ENCODE measurements around the gene SACM1L.

SACM1L gene

GRCh38 chr3:45771166-45771775 is 82.1 kb downstream of the SACM1L start:
- ATAC-seq = no peak
- TF ChIP-seq ESRRG (CRISPR knock-in tag; IDR thresholded peaks at IDR 0.05) (no peak), GLIS3 (CRISPR knock-in tag; IDR thresholded peaks at IDR 0.05) (no peak), ARNTL (CRISPR knock-in tag; IDR thresholded peaks at IDR 0.05; ENCODE audit: borderline replicate concordance, low read depth) (no peak), TCF4 (CRISPR knock-in tag; IDR thresholded peaks at IDR 0.05; ENCODE audit: borderline replicate concordance) (no peak), ISL1 (CRISPR knock-in tag; IDR thresholded peaks at IDR 0.05) (no peak), PATZ1 (CRISPR knock-in tag; IDR thresholded peaks at IDR 0.05; ENCODE audit: borderline replicate concordance) (no peak), ZC3H10 (CRISPR knock-in tag; IDR thresholded peaks at IDR 0.05) (no peak), CREB5 (CRISPR knock-in tag; IDR thresholded peaks at IDR 0.05; ENCODE audit: low read depth) (no peak), ZNF70 (CRISPR knock-in tag; IDR thresholded peaks at IDR 0.05) (no peak), ZNF565 (CRISPR knock-in tag; conservative IDR thresholded peaks at IDR 0.05; ENCODE audit: low read depth) (no peak), TOX (CRISPR knock-in tag; IDR thresholded peaks at IDR 0.05; ENCODE audit: borderline replicate concordance) (no peak), CSRNP3 (CRISPR knock-in tag; IDR thresholded peaks at IDR 0.05) (no peak)

GRCh38 chr3:45771831-45772230 is 82.6 kb downstream of the SACM1L start:
- ATAC-seq = no peak
- TF ChIP-seq ZFP30 (CRISPR knock-in tag; IDR thresholded peaks at IDR 0.05) (no peak), TOX (CRISPR knock-in tag; IDR thresholded peaks at IDR 0.05; ENCODE audit: borderline replicate concordance) (no peak), CSDC2 (CRISPR knock-in tag; IDR thresholded peaks at IDR 0.05) (no peak), PPARA (CRISPR knock-in tag; IDR thresholded peaks at IDR 0.05; ENCODE audit: borderline replicate concordance) (no peak), ZC3H10 (CRISPR knock-in tag; IDR thresholded peaks at IDR 0.05) (no peak), GLIS3 (CRISPR knock-in tag; IDR thresholded peaks at IDR 0.05) (no peak), ESRRG (CRISPR knock-in tag; IDR thresholded peaks at IDR 0.05) (no peak), ISL1 (CRISPR knock-in tag; IDR thresholded peaks at IDR 0.05) (no peak), CREB5 (CRISPR knock-in tag; IDR thresholded peaks at IDR 0.05; ENCODE audit: low read depth) (no peak), PATZ1 (CRISPR knock-in tag; IDR thresholded peaks at IDR 0.05; ENCODE audit: borderline replicate concordance) (no peak), ZNF70 (CRISPR knock-in tag; IDR thresholded peaks at IDR 0.05) (no peak), RARB (CRISPR knock-in tag; IDR thresholded peaks at IDR 0.05) (no peak), ARNTL (CRISPR knock-in tag; IDR thresholded peaks at IDR 0.05; ENCODE audit: borderline replicate concordance, low read depth) (no peak)

GRCh38 chr3:45772341-45773035 is 83.3 kb downstream of the SACM1L start:
- ATAC-seq = no peak
- no peak for TF ChIP-seq GLIS3 (CRISPR knock-in tag; IDR thresholded peaks at IDR 0.05)
- TF ChIP-seq ZNF70 (CRISPR knock-in tag; IDR thresholded peaks at IDR 0.05) = no peak
- TF ChIP-seq ARNTL (CRISPR knock-in tag; IDR thresholded peaks at IDR 0.05; ENCODE audit: borderline replicate concordance, low read depth) = no peak
- no peak for TF ChIP-seq TOX (CRISPR knock-in tag; IDR thresholded peaks at IDR 0.05; ENCODE audit: borderline replicate concordance)
- no peak for TF ChIP-seq PPARA (CRISPR knock-in tag; IDR thresholded peaks at IDR 0.05; ENCODE audit: borderline replicate concordance)
- TF ChIP-seq ZNF8 (CRISPR knock-in tag; IDR thresholded peaks at IDR 0.05) = no peak
- TF ChIP-seq CREB5 (CRISPR knock-in tag; IDR thresholded peaks at IDR 0.05; ENCODE audit: low read depth) = no peak
- TF ChIP-seq RARB (CRISPR knock-in tag; IDR thresholded peaks at IDR 0.05) = no peak
- no peak for TF ChIP-seq ZNF565 (CRISPR knock-in tag; conservative IDR thresholded peaks at IDR 0.05; ENCODE audit: low read depth)
- no peak for TF ChIP-seq TSHZ2 (CRISPR knock-in tag; IDR thresholded peaks at IDR 0.05)
- TF ChIP-seq ISL1 (CRISPR knock-in tag; IDR thresholded peaks at IDR 0.05) = no peak
- no peak for TF ChIP-seq POU6F1 (CRISPR knock-in tag; IDR thresholded peaks at IDR 0.05; ENCODE audit: borderline replicate concordance, low read depth)
- no peak for TF ChIP-seq OSR1 (CRISPR knock-in tag; IDR thresholded peaks at IDR 0.05)
